Stimulated activated CD8-positive, alpha-beta memory T cell treated with anti-CD3 and anti-CD28 coated beads, Interleukin-2, amount 100 ng/mL, for 48 hours (primary cell): ENCODE data around the gene USP33.
A peak's percentile ranks its signal among the peaks of the same experiment; 100 is the strongest.
"Not testable (repeated sequence)": the region's sequence is repeated elsewhere in the genome, so short reads cannot be mapped to it uniquely, and the experiment has no call there.

Source experiments
- DNase-seq, 2 donors: peaks; one replicate each; pipeline ENCODE4 v3.0.0-alpha.2; 2020; ENCODE audit warnings: low read depth in 2 of 2

The USP33 gene

GRCh38 chr1:77759071-77760028, at the start of gene USP33:
Gene USP33, minus strand, starts transcription at chr1:77759852. Its CDS starts 18,155 bp downstream, at chr1:77741697.
- peak; percentile 86 to 87 for DNase-seq

- DNase-seq: no peak
Observed at GRCh38 chr1:77803371-77803770, 43.7 kb upstream of the USP33 start.

- DNase-seq: no peak
Observed at GRCh38 chr1:77802026-77802425, 42.4 kb upstream of the USP33 start.

GRCh38 chr1:77797991-77798390, 38.3 kb upstream of the USP33 start:
- no peak for DNase-seq

- no peak for DNase-seq
Observed at GRCh38 chr1:77796695-77797405, 37.2 kb upstream of the USP33 start.

- DNase-seq: no peak
Observed at GRCh38 chr1:77794550-77794949, 34.9 kb upstream of the USP33 start.

- DNase-seq: not testable (repeated sequence)
Observed at GRCh38 chr1:77786093-77786741, 26.6 kb upstream of the USP33 start.

- no peak for DNase-seq
Observed at GRCh38 chr1:77783141-77783540, 23.5 kb upstream of the USP33 start.

GRCh38 chr1:77781683-77782082, 22.0 kb upstream of the USP33 start:
- DNase-seq: no peak

- peak; percentile 62 to 75 for DNase-seq
Observed at GRCh38 chr1:77779529-77780281, 20.1 kb upstream of the USP33 start, which contains the start of gene MIGA1. Gene MIGA1, plus strand, starts transcription at chr1:77779649. Its CDS starts 3,604 bp downstream, at chr1:77783253.

GRCh38 chr1:77776007-77776700, 16.5 kb upstream of the USP33 start:
- DNase-seq: no peak

GRCh38 chr1:77768006-77768405, 8.4 kb upstream of the USP33 start:
- no peak for DNase-seq

GRCh38 chr1:77762072-77762476, 2.4 kb upstream of the USP33 start:
- no peak for DNase-seq

GRCh38 chr1:77757603-77758002, 2.0 kb downstream of the USP33 start:
- no peak for DNase-seq

GRCh38 chr1:77757066-77757584, 2.5 kb downstream of the USP33 start:
- DNase-seq: no peak

GRCh38 chr1:77756052-77756754, 3.4 kb downstream of the USP33 start:
- DNase-seq: no peak

GRCh38 chr1:77749489-77749888, 10.2 kb downstream of the USP33 start:
- not testable (repeated sequence) for DNase-seq

GRCh38 chr1:77744576-77744975, 15.1 kb downstream of the USP33 start:
- DNase-seq: no peak

- no peak for DNase-seq
Observed at GRCh38 chr1:77742011-77742555, 17.6 kb downstream of the USP33 start.

GRCh38 chr1:77741316-77741715, 18.3 kb downstream of the USP33 start:
- no peak for DNase-seq
